Pulmonary artery endothelial cell (primary cell): ENCODE results near the gene AMPD3. TPM values are rescaled to one million over a fixed set of nuclear protein-coding genes. Genes with fewer than 3 reads are reported as not detected.

Experiments used
- DNase-seq: peaks from one replicate; pipeline ENCODE4 v3.0.0-alpha.2; 2011; ENCODE audit warnings: low read depth, low spot score
- total RNA-seq: library from RNA; depleted of rRNA; stranded (reverse); fragments of >200 nt; gene quantifications from 2 replicates; pipeline ENCODE4 v1.2.3, GENCODE V29; 2014

AMPD3 gene
- 0.66 and 3.4 TPM in 2 replicates for total RNA-seq

DNA sequence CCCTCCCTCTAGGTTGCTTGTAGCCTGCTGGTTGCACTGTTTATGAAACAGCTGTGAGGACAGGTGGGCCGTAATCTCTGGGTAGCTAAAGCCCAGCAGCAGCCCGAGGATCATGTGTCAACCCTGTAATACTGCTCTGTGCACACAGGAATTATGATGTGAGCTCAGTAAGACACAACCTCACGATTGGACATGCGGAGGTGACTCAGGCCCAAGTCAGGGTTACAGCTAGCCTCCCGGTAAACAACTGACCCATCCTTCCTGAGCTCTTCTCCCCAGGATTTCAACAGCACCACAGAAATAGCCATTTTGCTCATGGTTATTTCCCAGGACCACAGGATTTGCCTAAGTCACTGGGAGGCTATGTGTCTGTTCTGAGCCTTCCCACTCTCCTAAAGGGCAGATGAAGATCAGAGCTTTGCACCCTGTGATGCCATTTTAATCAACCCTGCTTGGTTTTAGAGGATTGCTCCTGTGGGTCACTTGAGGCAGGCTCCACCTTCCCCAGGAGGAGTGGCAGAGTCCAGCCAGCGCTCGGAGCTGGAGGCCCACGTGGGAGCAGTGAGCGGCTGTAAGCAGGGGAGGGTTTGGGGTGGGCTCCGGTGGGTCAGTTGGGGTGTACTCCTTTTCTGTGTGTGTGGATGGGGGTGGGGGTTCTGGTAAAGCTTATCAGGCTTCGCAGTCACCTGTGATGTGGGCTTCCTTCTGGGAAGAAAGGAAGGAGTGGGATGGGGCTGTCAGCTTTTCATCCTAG, at the start of gene AMPD3:
TSS of gene AMPD3 (plus strand) at position 387 of the 754 bp plus-strand sequence. CDS start 6,256 bp downstream, outside the sequence.
- no peak for DNase-seq

DNA sequence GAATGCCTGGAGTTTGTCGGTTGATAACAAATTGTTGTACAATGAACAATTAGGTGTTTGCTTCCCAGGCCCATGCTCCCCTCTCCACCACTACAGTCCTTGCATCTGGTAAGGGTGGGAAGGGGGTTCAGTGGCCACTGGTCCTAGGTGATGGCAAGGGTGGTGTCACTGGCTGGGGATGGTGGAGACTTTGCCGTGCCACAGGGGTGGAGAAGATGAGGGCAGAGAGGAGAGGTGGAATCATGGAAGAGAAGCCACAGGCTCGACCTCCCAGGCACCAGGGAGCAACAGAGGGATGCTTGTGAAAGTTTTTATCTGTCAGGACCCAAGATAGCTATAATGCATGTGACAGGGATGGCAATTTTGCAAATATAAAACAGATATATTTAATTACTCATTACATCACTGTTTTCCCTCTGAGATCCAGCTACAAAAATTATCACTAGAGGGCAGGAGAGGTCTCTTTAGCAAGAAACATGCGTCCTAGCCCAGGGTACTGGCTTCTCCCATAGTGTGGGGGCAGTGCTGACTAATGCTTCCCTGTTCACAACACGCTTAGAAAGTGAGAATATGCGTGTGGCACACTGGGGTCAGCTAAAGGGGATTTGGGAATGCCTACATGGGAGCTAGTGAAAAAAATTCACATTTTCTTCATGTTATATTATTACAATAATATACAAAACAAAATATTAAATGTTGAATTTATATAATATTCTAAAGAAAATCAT, 49.0 kb upstream of the AMPD3 start:
- peak; percentile 73 for DNase-seq

DNA sequence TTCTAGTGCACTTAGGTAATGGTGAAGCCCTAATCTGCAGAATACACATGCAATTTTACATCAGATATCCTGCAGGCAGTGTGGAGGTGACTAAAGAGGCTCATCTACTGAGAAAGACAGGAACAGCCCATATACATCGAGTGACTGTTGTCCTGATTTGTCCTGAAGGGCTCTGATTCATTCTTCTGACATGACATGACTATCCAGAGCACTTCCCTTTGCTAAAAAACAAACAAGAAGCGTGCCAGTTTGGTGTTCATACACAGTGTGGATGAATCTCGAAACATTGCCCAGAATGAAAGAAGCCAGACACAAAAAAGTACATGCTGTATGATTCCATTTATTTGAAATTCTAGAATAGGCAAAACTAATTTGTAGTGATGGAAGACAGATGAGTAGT, 48.0 kb upstream of the AMPD3 start:
- DNase-seq: no peak

DNA sequence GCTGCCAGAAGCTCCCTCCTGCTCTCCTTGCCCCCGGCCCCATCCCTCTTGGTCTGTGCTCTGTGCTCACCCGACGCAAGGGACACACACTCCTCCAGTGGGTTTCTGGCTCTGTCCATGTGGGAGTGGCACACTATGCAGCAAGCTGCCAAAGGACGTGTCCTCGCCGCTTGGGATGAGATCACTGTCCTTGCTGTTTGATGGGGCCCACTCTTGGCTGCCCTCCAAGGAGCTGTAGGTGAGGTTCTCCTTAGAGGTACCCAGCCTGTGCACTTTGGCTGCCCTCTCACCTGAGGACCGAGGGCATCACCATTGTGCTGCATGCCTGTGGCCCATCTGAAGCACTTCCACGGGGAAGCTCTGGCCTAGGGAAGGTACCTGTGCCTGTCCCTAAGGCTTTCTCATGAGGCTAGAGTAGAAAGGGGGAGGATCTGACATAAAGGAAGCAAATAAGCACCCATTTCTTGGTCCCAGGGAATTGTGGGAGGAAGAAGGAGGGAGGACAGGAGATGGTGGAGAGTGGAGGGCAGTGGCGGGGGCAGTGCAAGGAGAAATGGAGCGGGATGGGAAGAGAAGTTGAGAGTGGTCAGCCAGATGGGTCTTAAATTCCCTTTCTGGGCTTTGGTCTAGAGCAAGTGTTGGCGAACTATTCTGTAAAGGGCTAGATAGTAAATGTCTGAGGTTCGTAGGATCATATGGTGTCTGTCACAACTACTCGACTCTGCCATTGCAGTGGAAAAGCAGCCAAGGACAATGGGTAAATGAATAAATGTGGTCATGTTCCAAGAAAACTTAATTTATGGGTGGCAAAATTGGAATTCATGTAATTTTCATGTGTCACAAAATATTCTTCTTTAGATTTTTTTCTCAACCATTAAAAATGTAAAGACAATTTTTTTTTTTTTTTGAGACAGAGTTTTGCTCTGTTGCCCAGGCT, 47.0 kb upstream of the AMPD3 start:
- no peak for DNase-seq

DNA sequence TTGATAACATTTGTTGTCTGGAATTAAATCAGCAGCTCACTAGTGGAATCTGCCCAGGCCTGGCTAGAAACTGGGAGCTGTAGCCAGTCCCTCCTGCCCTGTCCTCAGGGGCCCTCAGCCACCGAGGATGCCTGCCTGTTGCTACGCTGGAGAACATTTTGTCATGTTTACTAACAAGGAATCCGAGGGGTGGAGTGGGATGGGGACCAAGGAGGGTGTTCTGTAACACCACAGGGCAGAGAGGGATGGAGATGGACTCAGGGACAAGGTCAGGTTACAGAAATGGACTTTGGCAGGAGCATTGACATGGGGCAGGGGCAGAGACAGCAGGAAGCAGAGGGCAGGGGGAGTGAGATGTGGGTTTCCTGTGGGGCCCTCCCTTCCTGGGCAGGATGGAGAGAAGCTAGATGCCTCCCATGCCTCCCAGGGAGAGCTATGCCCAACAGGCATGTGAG, 45.8 kb upstream of the AMPD3 start:
- DNase-seq: no peak

DNA sequence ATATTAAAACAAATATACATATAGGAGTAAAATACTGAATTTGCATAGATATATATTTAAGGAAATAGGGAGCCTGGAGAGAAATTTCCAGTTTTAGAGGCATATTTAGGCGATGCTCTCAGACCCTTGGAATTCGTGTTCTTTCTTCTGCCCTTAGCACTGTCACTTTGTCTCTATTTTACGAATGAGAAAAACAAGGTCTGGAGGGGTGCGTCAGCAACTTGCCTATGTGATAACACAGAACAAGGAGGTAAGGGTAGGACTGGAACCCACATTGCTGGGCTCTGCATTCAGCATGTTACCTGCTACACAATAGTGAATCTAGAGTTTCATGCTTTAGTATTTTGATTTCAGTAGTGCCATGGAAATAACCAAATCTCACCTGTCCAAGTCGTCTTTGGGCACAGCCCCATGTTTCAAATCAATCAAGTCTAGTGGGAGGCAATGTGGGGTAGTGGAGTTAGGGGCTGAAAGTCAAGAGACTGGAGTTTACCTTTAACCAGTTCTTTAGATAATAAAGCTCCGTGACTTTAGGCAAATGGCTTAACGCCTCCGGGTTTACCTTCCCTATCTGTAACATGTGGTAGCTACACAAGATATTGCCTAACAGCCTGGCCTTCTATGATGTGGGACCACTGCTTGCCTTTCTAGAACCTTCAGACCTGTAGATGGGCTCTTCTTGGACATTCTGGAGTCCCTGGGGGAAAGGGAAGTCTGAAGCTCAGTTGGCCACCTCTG, 44.8 kb upstream of the AMPD3 start:
- DNase-seq: no peak

DNA sequence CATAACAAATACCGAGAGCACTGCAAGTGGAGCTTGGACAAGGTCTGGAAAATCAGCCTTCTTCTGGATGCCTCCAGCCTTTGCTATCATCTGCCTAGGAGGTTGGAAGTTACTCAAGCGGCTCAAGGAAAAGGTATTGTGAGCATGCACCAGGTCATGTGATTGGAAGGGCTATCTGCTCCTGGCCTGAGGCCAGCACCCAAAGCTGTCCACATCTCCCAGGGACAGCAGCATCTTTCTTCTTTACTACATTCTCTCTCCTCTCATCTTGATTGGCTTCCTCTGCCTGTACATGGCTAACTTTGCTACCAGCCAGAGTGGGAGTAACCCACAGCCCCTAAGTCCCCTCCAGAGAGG, 44.2 kb upstream of the AMPD3 start:
- DNase-seq: no peak

DNA sequence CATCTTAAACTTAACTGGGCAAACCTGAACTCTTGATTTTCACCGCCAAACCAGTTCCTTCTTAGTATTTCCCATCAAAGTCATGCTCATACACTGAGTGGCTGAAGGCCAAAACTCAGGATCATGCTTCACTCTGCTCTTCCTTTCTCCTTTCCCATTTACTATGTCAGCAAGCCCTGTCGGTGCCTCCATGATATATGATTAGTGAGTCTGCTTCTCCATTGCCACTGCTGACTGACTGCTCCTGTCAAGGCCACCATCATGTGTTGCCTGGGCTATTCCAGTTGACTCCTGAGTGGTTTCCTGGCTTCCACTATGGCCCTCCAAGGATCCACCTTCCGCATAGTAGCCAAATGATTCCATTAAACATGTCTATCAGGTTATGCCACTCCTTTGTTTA, 42.8 kb upstream of the AMPD3 start:
- no peak for DNase-seq

DNA sequence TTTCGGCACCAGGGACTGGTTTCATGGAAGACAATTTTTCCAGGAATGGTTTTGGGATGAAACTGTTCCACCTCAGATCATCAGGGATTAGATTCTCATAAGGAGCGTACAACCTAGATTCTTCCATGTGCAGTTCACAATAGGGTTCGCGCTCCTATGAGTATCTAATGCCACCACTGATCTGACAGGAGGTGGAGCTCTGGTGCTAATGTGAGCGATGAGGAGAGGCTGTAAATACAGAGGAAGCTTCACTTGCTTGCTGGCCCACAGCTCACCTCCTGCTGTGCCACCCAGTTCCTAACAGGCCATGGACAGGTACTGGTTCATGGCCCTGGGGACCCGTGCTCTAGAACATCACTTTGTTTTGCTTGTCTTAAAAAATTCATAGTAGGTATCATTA, 41.8 kb upstream of the AMPD3 start:
- no peak for DNase-seq

DNA sequence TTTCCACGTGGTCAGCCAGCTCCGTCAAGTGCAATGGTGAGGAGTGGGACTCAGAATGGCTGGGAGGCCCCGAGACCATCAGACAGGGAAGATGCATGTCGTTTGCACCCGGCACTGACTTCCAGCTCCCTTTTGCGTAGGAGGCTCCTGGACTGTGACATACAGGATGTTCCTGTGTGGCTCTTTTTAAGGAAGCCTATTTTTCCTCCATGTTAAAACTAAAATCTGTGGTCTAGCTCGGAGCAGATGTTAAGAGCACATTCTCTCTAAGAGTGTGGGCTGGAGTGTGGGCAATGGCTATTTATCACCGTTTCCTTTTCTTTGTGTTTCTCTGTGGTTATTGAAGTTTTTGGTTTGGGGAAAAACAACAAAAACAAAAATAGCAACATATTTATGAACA, 40.9 kb upstream of the AMPD3 start:
- DNase-seq: no peak

DNA sequence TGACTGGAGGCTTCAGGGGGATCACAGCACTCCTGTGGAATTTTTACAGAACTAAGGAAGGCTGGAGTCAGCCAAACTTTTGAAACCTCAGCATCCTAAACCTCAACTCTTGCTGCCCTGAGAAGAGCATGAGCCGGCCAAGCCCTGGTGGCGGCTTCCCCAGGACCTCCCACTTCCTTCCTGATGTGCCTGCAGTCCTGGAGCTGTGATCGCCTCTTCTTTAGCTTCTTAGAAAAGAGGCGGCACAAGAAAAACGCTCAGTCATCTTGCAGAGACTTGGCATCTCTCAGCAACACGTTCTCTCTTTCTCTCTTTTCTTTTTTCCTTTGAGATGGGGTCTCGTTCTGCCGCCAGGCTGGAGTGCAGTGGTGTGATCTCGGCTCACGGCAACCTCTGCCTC, 40.4 kb upstream of the AMPD3 start:
- DNase-seq: no peak

DNA sequence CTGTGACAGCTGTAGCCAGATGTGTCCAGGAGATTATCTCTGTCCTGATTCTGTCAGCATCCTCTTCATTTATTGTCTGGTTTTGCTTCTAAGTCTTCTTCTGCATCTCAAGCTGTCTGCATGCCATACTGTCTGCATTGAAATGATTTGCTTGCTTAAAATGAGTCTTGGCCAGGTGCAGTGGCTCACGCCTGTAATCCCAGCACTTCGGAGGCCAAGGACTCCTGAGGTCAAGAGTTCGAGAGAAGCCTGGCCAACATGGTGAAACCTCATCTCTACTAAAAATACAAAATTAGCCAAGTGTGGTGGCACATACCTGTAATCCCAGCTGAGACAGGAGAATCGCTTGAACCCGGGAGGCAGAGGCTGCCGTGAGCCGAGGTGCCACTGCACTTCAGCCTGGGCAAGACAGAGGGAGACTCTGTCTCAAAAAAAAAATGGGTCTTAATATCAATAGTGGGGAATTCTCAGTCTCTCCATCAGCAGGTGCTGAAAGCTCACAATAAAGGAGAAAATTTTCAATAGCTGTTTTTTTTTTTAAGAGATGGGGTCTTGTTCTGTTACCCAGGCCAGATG, 39.2 kb upstream of the AMPD3 start:
- DNase-seq: no peak

DNA sequence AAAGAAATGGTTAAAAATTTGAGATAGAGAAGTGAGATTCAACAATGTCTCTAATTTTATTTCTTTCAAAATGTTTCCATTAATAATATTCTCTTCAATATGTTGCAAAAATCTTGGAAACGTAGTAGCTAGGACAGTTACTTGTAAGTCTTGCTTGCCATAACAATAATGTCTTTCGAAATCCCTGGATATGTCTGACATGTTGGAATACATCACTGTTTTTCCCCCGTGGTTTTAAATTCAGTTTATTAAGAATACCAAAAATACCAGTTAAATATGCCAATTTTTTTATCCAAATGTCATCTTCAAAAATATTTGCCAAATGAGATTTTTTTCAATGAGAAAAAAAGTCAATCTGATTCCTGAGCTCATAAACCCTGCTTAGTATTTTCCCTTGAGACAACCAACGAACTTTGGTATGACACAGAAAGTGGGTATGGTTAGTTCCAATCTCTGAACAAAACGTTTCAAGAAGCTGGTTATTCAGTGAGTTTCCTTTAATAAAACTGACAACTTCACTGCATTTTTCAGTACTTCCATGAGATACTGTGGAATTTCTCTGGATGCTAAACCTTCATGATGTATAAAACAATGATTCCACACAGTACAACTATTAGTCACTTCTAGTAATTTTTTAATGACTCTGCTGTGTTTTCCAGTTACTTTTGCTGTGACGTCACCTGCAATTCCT, 36.7 kb upstream of the AMPD3 start:
- DNase-seq: no peak

DNA sequence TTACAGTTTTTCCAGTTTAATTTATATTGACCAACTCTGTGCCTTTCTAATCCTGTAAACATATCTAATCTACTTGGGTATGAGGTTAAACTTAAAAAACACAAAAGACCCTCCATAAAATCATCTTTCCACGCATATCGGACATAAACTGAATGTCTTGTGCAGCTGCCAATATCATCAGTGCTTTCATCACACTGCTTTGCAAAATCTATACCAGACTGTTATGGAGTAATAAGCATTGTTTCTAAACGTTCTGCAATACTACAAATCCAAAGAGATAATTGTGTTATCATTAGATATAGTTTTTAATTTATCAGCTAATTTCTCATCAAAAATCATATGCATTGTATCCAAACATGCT, 36.1 kb upstream of the AMPD3 start:
- no peak for DNase-seq

DNA sequence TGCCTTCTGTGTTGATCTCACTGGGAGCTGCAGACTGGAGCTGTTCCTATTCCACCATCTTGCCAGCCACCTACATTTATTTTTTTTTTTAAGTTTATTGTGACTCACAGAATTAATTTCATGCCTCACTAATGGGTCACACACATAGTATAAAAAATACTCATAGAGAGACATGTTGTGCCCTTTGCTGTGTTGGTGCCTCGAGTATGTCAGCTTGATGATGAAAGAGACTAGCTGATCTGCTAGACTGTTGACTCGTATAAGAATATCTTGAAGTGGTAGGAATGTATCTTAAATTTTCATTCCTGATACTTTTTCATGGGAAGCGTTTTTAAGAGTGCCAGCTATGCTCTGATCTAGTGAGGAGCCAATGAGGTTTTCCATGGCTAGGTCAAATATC, 28.6 kb upstream of the AMPD3 start:
- DNase-seq: no peak

DNA sequence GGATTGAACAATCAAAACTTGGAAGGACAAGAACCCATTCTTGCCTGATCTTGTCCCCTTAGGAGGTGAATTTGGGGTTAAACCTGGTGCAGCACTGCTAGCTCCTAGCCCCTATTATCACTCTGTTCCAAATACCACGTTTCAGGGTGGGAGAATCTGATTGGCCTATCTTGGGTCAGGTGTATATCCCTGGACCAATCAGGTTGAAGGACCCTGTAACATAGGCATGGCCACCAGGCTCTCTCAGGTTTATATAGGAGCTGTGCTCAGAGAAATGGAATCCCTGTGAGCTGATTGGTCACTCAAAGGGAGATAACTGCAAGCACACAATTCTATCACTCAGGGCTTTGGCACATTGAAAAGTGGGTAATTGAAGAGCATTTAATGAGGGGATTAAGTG, 26.6 kb upstream of the AMPD3 start:
- no peak for DNase-seq

DNA sequence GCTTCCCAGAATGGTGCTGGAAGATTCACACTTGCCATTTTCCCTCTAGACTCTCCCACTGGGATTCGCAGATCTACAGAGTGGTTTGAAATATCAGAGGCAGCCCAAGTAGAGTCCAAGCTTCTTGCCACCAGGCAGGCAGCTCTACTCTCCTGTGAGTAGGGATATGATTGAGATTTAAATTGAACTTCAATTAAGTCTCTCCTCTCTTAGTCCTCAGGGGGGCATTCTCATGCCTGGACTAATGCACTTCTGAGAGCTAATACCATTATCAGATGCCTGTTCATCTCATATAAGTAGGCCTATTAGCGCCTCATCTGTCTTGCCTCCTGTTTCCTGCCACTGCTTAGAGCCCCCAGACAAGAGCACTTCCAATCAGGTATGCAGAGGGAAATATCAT, 25.5 kb upstream of the AMPD3 start:
- DNase-seq: no peak

DNA sequence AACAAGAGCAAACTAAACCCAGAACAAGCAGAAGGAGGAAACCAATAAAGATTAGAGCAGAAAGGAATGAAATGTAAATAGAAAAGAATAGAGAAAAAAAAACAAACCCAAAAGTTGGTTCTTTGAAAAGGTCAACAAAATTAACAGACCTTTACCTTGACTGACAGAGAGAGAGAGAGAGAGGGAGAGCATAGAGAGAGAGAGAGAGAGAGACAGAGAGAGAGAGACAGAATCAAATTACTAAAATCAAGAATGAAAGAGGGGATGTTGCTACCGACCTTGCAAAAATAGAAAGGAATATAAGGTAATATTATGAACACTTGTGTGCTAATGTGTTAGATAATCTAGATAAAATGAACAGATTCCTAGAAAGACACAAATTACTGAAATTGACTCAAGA, 22.6 kb upstream of the AMPD3 start:
- DNase-seq: no peak

DNA sequence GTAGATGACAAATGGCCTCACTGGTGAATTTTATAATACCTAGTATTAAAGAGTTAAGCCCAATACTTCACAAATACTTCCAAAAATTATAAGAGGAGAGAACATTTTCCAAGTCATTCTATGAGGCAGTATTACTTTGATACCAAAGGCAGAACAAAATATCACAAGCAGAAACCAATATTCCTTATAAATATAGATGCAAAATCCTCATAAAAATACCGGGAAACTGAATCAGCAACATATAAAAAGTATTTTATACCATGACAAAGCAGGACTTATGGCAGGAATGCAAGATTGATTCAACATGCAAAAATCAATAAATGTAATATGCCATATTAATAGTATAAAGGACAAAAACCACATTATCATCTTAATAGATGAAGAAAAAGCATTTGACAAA, 22.1 kb upstream of the AMPD3 start:
- no peak for DNase-seq

DNA sequence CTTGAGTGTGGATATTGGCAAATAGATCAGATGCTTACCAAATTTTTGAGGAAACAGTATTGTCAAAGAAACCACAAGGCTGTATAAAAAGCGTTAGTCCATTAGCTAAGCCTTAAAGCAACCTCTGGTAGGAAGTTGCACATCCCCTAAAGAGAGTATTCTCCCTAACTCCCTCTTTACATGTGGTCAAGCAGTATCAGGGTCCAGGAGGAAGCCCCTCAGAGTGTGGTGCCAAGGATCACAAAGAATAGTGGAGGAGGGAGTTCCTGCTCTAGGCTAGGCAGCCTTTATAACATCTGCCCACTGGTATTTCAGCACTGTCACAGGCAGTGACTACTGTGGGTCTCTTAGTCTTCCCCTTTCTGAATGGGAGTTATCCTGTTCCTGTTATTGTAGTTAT, 18.8 kb upstream of the AMPD3 start:
- no peak for DNase-seq
